Mesenchymal stem cell (in vitro differentiated cells and primary cell): ENCODE data around the gene CAMTA1.

ENCODE experiments used
- DNase-seq: peaks from one replicate; pipeline ENCODE4 v3.0.0-alpha.2; 2013
- H2AFZ ChIP-seq: one replicate; pipeline ENCODE4 v1.6.1; 2013; ENCODE audit warnings: low read depth, mild to moderate bottlenecking, control low read depth, inconsistent platforms, low read length, moderate library complexity
- H2AK5ac ChIP-seq: 2 replicates; pipeline ENCODE4 v1.6.1; 2013; ENCODE audit warnings: low read length, moderate library complexity, mild to moderate bottlenecking, inconsistent platforms; ENCODE audit not compliant: severe bottlenecking
- H2BK120ac ChIP-seq: one replicate; pipeline ENCODE4 v1.6.1; 2013; ENCODE audit warnings: low read depth, mild to moderate bottlenecking, inconsistent platforms, low read length, moderate library complexity
- H2BK12ac ChIP-seq, 2 experiments: one replicate each; pipeline ENCODE4 v1.6.1; 2013; ENCODE audit warnings: inconsistent platforms in 2 of 2, low read length in 2 of 2, mild to moderate bottlenecking in 2 of 2, moderate library complexity in 2 of 2, control low read depth in 1 of 2
- H2BK15ac ChIP-seq: one replicate; pipeline ENCODE4 v1.6.1; 2013; ENCODE audit warnings: mild to moderate bottlenecking, low read depth, inconsistent platforms; ENCODE audit not compliant: poor library complexity, severe bottlenecking
- H2BK5ac ChIP-seq: 2 replicates; pipeline ENCODE4 v1.6.1; 2013; ENCODE audit warnings: low read depth, mild to moderate bottlenecking, low read length, control low read depth, inconsistent platforms; ENCODE audit not compliant: poor library complexity, severe bottlenecking
- H3K14ac ChIP-seq, 2 experiments: one replicate each; pipeline ENCODE4 v1.6.1; 2013; ENCODE audit warnings: inconsistent platforms in 2 of 2, low read length in 2 of 2, control low read depth in 1 of 2, mild to moderate bottlenecking in 1 of 2, moderate library complexity in 1 of 2
- H3K18ac ChIP-seq, 2 experiments: one replicate each; pipeline ENCODE4 v1.6.1; 2013; ENCODE audit warnings: inconsistent platforms in 2 of 2, low read length in 2 of 2, control low read depth in 1 of 2, low read depth in 1 of 2, mild to moderate bottlenecking in 1 of 2
- H3K23ac ChIP-seq, 2 experiments: one replicate each; pipeline ENCODE4 v1.6.1; 2013; ENCODE audit warnings: inconsistent platforms in 2 of 2, low read length in 2 of 2, mild to moderate bottlenecking in 2 of 2, moderate library complexity in 2 of 2, control low read depth in 1 of 2
- H3K27ac ChIP-seq: 2 replicates; pipeline ENCODE4 v1.5.1; 2013; ENCODE audit warnings: mild to moderate bottlenecking, moderate library complexity, low read length, control low read depth, inconsistent platforms; ENCODE audit not compliant: poor library complexity, severe bottlenecking
- H3K27me3 ChIP-seq, 2 experiments: 2 replicates each; pipeline versions ENCODE4 v1.6.1 to v1.7.0; 2013; ENCODE audit warnings: low read length in 2 of 2, mild to moderate bottlenecking in 2 of 2, moderate library complexity in 2 of 2, control low read depth in 1 of 2, inconsistent platforms in 1 of 2; ENCODE audit not compliant: control insufficient read depth in 1 of 2, insufficient read depth in 1 of 2
- H3K36me3 ChIP-seq, 2 experiments: 2 replicates each; pipeline versions ENCODE4 v1.6.1 to v1.7.0; 2013; ENCODE audit warnings: low read length in 2 of 2, control low read depth in 1 of 2, inconsistent platforms in 1 of 2, low read depth in 1 of 2, mild to moderate bottlenecking in 1 of 2; ENCODE audit not compliant: insufficient read depth in 2 of 2, control insufficient read depth in 1 of 2
- H3K4ac ChIP-seq, 2 experiments: one replicate each; pipeline ENCODE4 v1.6.1; 2013; ENCODE audit warnings: inconsistent platforms in 2 of 2, low read length in 2 of 2, mild to moderate bottlenecking in 2 of 2, moderate library complexity in 2 of 2, control low read depth in 1 of 2, low read depth in 1 of 2
- H3K4me1 ChIP-seq: 2 replicates; pipeline ENCODE4 v1.6.1; 2013; ENCODE audit warnings: low read depth, low read length, control low read depth; ENCODE audit not compliant: control insufficient read depth, insufficient read depth
- H3K4me2 ChIP-seq: 2 replicates; pipeline ENCODE4 v1.6.1; 2013; ENCODE audit warnings: low read length, mild to moderate bottlenecking, inconsistent platforms; ENCODE audit not compliant: poor library complexity, severe bottlenecking
- H3K4me3 ChIP-seq, 2 experiments: 2 replicates each; pipeline versions ENCODE4 v1.5.1 to v1.7.0; 2013; ENCODE audit warnings: low read length in 2 of 2, mild to moderate bottlenecking in 2 of 2, control low read depth in 1 of 2, low read depth in 1 of 2; ENCODE audit not compliant: insufficient read depth in 1 of 2
- H3K79me1 ChIP-seq: replicated peaks from 2 replicates; pipeline ENCODE4 v1.6.1; 2013; ENCODE audit warnings: mild to moderate bottlenecking, control low read depth, low read length, inconsistent platforms; ENCODE audit not compliant: poor library complexity, severe bottlenecking
- H3K9ac ChIP-seq: 2 replicates; pipeline ENCODE4 v1.7.0; 2013; ENCODE audit warnings: mild to moderate bottlenecking, low read length, moderate library complexity
- H3K9me3 ChIP-seq: 2 replicates; pipeline ENCODE4 v1.7.0; 2013; ENCODE audit warnings: mild to moderate bottlenecking, low read length; ENCODE audit not compliant: control insufficient read depth
- H4K8ac ChIP-seq: one replicate; pipeline ENCODE4 v1.6.1; 2013; ENCODE audit warnings: inconsistent platforms, mild to moderate bottlenecking, low read length, moderate library complexity
- H4K91ac ChIP-seq: one replicate; pipeline ENCODE4 v1.6.1; 2013; ENCODE audit warnings: mild to moderate bottlenecking, low read length, inconsistent platforms
- WGBS: methylation state at CpG from one replicate; pipeline ENCODE4 v1.1.7; 2013; ENCODE audit warnings: mixed read lengths; 5-methylcytosine and 5-hydroxymethylcytosine counted together

Gene CAMTA1

GRCh38 chr1:6859415-6860343 is 74.4 kb downstream of the CAMTA1 start:
- Histone ChIP-seq H3K4me1 (no peaks in the 10 kb centered on the region), H3K4me3 (peak overlapping the region in 1 of 2 experiments; percentile 34), H3K9me3 (no peaks in the 10 kb centered on the region), H3K4ac (peak overlapping the region in 1 of 2 experiments; percentile 47), H3K79me1 (peaks cover 17% of the 10 kb centered on the region), H3K9ac (peak overlapping the region; percentile 75), H2BK120ac (peak overlapping the region; percentile 42), H4K8ac (peak overlapping the region; percentile 57), H3K18ac (peak overlapping the region; percentile 44 to 75), H3K36me3 (peaks cover 9 to 14% of the 10 kb centered on the region in 2 experiments), H2AFZ (no peak overlapping the region), H2BK5ac (no peak overlapping the region), H3K14ac (no peak overlapping the region), H2AK5ac (no peak overlapping the region), H3K27me3 (no peaks in the 10 kb centered on the region), H3K27ac (peak overlapping the region; percentile 90), H2BK15ac (no peak overlapping the region), H3K4me2 (peak overlapping the region; percentile 16), H3K23ac (no peak overlapping the region), H2BK12ac (peak overlapping the region in 1 of 2 experiments; percentile 11), H4K91ac (no peak overlapping the region)
- WGBS, result 12% methylated on average over 4 of the region's 7 CpGs
- DNase-seq, result peak; percentile 90

GRCh38 chr1:6860401-6860800 is 75.1 kb downstream of the CAMTA1 start:
- peak; percentile 57 for DNase-seq
- Histone ChIP-seq H2BK12ac (no peak overlapping the region), H4K8ac (no peak overlapping the region), H3K27ac (peak overlapping the region; percentile 49), H3K9me3 (no peaks in the 10 kb centered on the region), H3K79me1 (peaks cover 21% of the 10 kb centered on the region), H2BK120ac (no peak overlapping the region), H2BK5ac (no peak overlapping the region), H4K91ac (no peak overlapping the region), H2BK15ac (no peak overlapping the region), H2AFZ (no peak overlapping the region), H3K4me1 (no peaks in the 10 kb centered on the region), H3K4me3 (no peak overlapping the region), H3K23ac (no peak overlapping the region), H3K27me3 (no peaks in the 10 kb centered on the region), H3K9ac (peak overlapping the region; percentile 24), H3K4ac (no peak overlapping the region), H3K18ac (no peak overlapping the region), H2AK5ac (no peak overlapping the region), H3K4me2 (no peak overlapping the region), H3K14ac (no peak overlapping the region), H3K36me3 (peaks cover 10 to 13% of the 10 kb centered on the region in 2 experiments)
- 23% methylated on average over 6 of the region's 6 CpGs for WGBS

DNA sequence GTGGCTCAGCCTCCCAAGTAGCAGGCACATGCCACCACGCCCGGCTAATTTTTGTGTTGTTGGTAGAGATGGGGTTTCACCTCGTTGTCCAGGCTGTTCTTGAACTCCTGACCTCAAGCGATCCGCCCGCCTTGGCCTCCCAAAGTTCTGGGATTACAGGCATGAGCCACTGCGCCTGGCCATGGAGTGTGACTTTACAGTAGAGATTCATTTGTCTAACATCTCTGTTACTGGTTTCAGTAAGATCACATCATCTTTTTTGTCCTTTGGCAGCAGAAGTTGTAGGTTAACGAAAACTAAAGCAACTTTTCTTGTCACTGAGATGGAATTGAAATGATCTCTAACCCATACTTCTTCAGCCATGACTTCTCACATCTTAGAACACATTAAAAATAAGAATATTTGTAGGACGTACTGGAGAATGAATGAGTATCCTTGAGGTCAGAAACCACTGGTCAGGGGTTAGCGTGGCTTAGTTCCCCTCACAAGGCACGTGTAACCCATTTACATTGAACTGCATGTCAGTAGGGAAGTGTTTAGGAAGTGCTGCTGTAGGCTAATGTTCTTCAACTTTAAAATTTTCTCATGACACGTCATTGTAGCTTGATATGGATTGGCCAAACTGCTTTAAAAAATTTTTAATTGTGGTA is 75.9 kb downstream of the CAMTA1 start:
- Histone ChIP-seq H3K36me3 (peaks cover 8% of the 10 kb centered on the region in 2 experiments), H4K8ac (no peak overlapping the region), H2BK15ac (no peak overlapping the region), H3K27me3 (no peaks in the 10 kb centered on the region), H4K91ac (no peak overlapping the region), H2BK120ac (no peak overlapping the region), H3K4me2 (no peak overlapping the region), H3K79me1 (peaks cover 18% of the 10 kb centered on the region), H2BK5ac (no peak overlapping the region), H2AK5ac (peak overlapping the region; percentile 68), H3K23ac (no peak overlapping the region), H2AFZ (no peak overlapping the region), H3K4me3 (no peak overlapping the region), H3K18ac (no peak overlapping the region), H3K4me1 (no peaks in the 10 kb centered on the region), H3K14ac (no peak overlapping the region), H3K9ac (no peak overlapping the region), H3K27ac (no peak overlapping the region), H3K4ac (no peak overlapping the region), H2BK12ac (no peak overlapping the region), H3K9me3 (no peaks in the 10 kb centered on the region)
- 94% methylated on average over 11 of the region's 12 CpGs for WGBS
- no peak for DNase-seq

DNA sequence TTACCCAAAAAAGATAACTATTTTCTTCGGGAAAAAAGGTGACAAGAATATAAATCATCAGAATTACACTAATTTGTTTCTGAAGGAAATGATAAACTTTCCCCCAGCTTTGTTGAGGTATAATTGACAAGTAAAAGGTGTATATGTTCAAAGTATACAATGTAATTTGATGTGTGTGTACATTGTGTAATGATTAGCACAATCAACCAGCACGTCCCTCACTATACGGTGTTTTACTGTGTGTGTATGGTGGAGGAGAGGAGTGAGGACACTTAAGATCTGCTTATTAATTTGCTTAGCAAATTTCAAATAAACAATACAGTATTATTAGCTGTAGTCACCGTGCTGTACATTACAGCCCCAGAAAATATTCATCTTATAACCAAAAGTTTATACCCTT is 77.7 kb downstream of the CAMTA1 start:
- peaks cover 8% of the 10 kb centered on the region in 2 experiments for H3K36me3 ChIP-seq
- no peak overlapping the region for H4K8ac ChIP-seq
- no peak overlapping the region for H3K4me2 ChIP-seq
- peaks cover 6% of the 10 kb centered on the region for H3K4me1 ChIP-seq
- H2BK5ac ChIP-seq, result no peak overlapping the region
- H3K9ac ChIP-seq, result no peak overlapping the region
- WGBS, result 100% methylated on average over 3 of the region's 4 CpGs
- H3K18ac ChIP-seq, result no peak overlapping the region
- H3K79me1 ChIP-seq, result peaks cover 27% of the 10 kb centered on the region
- DNase-seq, result no peak
- no peak overlapping the region for H2BK120ac ChIP-seq
- no peak overlapping the region for H3K4ac ChIP-seq
- no peak overlapping the region for H2BK12ac ChIP-seq
- H3K23ac ChIP-seq, result no peak overlapping the region
- H4K91ac ChIP-seq, result no peak overlapping the region
- no peak overlapping the region for H3K14ac ChIP-seq
- H2BK15ac ChIP-seq, result no peak overlapping the region
- H2AFZ ChIP-seq, result no peak overlapping the region
- no peak overlapping the region for H2AK5ac ChIP-seq
- no peaks in the 10 kb centered on the region for H3K9me3 ChIP-seq
- no peaks in the 10 kb centered on the region for H3K27me3 ChIP-seq
- H3K4me3 ChIP-seq, result no peak overlapping the region
- H3K27ac ChIP-seq, result no peak overlapping the region
